OCI-LY3 (cell line): ENCODE measurements around the gene SLC9A4.

Source experiments
- CTCF ChIP-seq: fragments of 200-600, 300-600 bp; sonication (generic); IDR thresholded peaks from 2 replicates; pipeline ENCODE4 v1.5.1; 2014; ENCODE audit warnings: antibody characterized with exemption, low read length, low read depth
- EZH2phosphoT487 ChIP-seq: fragments of 200-600 bp; shearing (Covaris generic); IDR thresholded peaks from 2 replicates; pipeline ENCODE4 v1.6.1; 2018; ENCODE audit warnings: antibody characterized with exemption, mixed run types, low read depth

- no peak for TF ChIP-seq CTCF
- no peak for TF ChIP-seq EZH2phosphoT487
Measured at GRCh38 chr2:102578376-102578775, 105.3 kb downstream of the SLC9A4 start.
